ENCODE results near the gene CHAF1A.

- TF ChIP-seq POLR2AphosphoS5 (IDR thresholded peaks at IDR 0.05): peak; percentile 56 to 67 (median 64)
- TF ChIP-seq CTCF (IDR thresholded peaks at IDR 0.05): no peak
These were observed 55.4 kb downstream of the CHAF1A start, which contains the start of gene UBXN6 for GRCh38 chr19:4457654-4458395.

All from breast epithelium (tissue), 3 donors.